HG02852 (cell line): ENCODE data around the gene TNC.
"Not testable (repeated sequence)": the region's sequence is repeated elsewhere in the genome, so short reads cannot be mapped to it uniquely, and the experiment has no call there.

ENCODE experiments used
- ATAC-seq: cut with Tn5 transposase; IDR thresholded peaks from one replicate; pipeline ENCODE4 v1.9.1; 2021; ENCODE audit warnings: mild to moderate bottlenecking, moderate library complexity; ENCODE audit not compliant: unreplicated experiment

Gene TNC

GRCh38 chr9:115135821-115136778, 18.1 kb upstream of the TNC start:
- no peak for ATAC-seq

GRCh38 chr9:115134941-115135340, 17.0 kb upstream of the TNC start:
- ATAC-seq: no peak

GRCh38 chr9:115133649-115134048, 15.7 kb upstream of the TNC start:
- no peak for ATAC-seq

GRCh38 chr9:115132648-115133047, 14.7 kb upstream of the TNC start:
- no peak for ATAC-seq

GRCh38 chr9:115130176-115130575, 12.2 kb upstream of the TNC start:
- no peak for ATAC-seq

GRCh38 chr9:115128726-115129125, 10.8 kb upstream of the TNC start:
- not testable (repeated sequence) for ATAC-seq

- ATAC-seq: no peak
Observed at GRCh38 chr9:115127191-115127817, 9.3 kb upstream of the TNC start.

- ATAC-seq: no peak
Observed at GRCh38 chr9:115126404-115126803, 8.4 kb upstream of the TNC start.

GRCh38 chr9:115122937-115123336, 5.0 kb upstream of the TNC start:
- ATAC-seq: no peak

- no peak for ATAC-seq
Observed at GRCh38 chr9:115121181-115121580, 3.2 kb upstream of the TNC start.

GRCh38 chr9:115118879-115119218, 892 bp upstream of the TNC start:
- ATAC-seq: no peak

- no peak for ATAC-seq
Observed at GRCh38 chr9:115116421-115117284, 1.3 kb downstream of the TNC start.

GRCh38 chr9:115115924-115116323, 2.0 kb downstream of the TNC start:
- ATAC-seq: no peak

- ATAC-seq: no peak
Observed at GRCh38 chr9:115115117-115115880, 2.7 kb downstream of the TNC start.

- ATAC-seq: no peak
Observed at GRCh38 chr9:115114546-115114945, 3.4 kb downstream of the TNC start.

- no peak for ATAC-seq
Observed at GRCh38 chr9:115114084-115114483, 3.9 kb downstream of the TNC start.

- ATAC-seq: no peak
Observed at GRCh38 chr9:115111874-115112273, 6.1 kb downstream of the TNC start.

- no peak for ATAC-seq
Observed at GRCh38 chr9:115109486-115109885, 8.5 kb downstream of the TNC start.

GRCh38 chr9:115107701-115108100, 10.3 kb downstream of the TNC start:
- ATAC-seq: no peak

- no peak for ATAC-seq
Observed at GRCh38 chr9:115106642-115107041, 11.3 kb downstream of the TNC start.

- no peak for ATAC-seq
Observed at GRCh38 chr9:115106001-115106400, 12.0 kb downstream of the TNC start.
